Osteoblast (primary cell): Measurements from ENCODE around the gene MALRD1. TPM values are rescaled to one million over a fixed set of nuclear protein-coding genes. Genes with fewer than 3 reads are reported as not detected.

ENCODE experiments used
- DNase-seq: peaks from one replicate; pipeline ENCODE4 v3.0.0; 2011; ENCODE audit warnings: low spot score, mixed read lengths; ENCODE audit not compliant: insufficient read length; ENCODE audit errors: missing footprints
- H2AFZ ChIP-seq: 2 replicates; pipeline ENCODE4 v1.6.0; 2011; ENCODE audit warnings: mild to moderate bottlenecking, low read length
- H3K27ac ChIP-seq: 2 replicates; pipeline ENCODE4 v1.5.1; 2011; ENCODE audit warnings: mild to moderate bottlenecking, low read depth, low read length, moderate library complexity
- H3K27me3 ChIP-seq: 2 replicates; pipeline ENCODE4 v1.6.0; 2012; ENCODE audit warnings: mild to moderate bottlenecking, control low read depth, inconsistent platforms, low read length, moderate library complexity; ENCODE audit not compliant: insufficient read depth
- H3K36me3 ChIP-seq: 2 replicates; pipeline ENCODE4 v1.5.1; 2011; ENCODE audit warnings: mild to moderate bottlenecking, low read length, control low read depth, moderate library complexity; ENCODE audit not compliant: insufficient read depth
- H3K4me1 ChIP-seq: 2 replicates; pipeline ENCODE4 v1.5.1; 2011; ENCODE audit warnings: mild to moderate bottlenecking, low read length, control low read depth, moderate library complexity; ENCODE audit not compliant: insufficient read depth
- H3K4me2 ChIP-seq: 2 replicates; pipeline ENCODE4 v1.6.0; 2011; ENCODE audit warnings: mild to moderate bottlenecking, low read length; ENCODE audit not compliant: insufficient read depth
- H3K4me3 ChIP-seq: fragments of 200-600 bp; sonication (generic); 3 replicates; pipeline ENCODE4 v1.5.1; 2012; ENCODE audit warnings: mild to moderate bottlenecking, low read length, inconsistent platforms; ENCODE audit not compliant: insufficient read depth
- H3K79me2 ChIP-seq: 2 replicates; pipeline ENCODE4 v1.6.0; 2012; ENCODE audit warnings: mild to moderate bottlenecking, low read length, control low read depth, inconsistent platforms; ENCODE audit not compliant: insufficient read depth
- H3K9me3 ChIP-seq: 2 replicates; pipeline ENCODE4 v1.5.1; 2011; ENCODE audit warnings: low read depth, low read length, control low read depth
- H4K20me1 ChIP-seq: 2 replicates; pipeline ENCODE4 v1.6.0; 2012; ENCODE audit warnings: mild to moderate bottlenecking, low read length, control low read depth; ENCODE audit not compliant: insufficient read depth
- total RNA-seq: library from RNA; depleted of rRNA; stranded (reverse); fragments of >200 nt; gene quantifications from 2 replicates; pipeline ENCODE4 v1.2.3, GENCODE V29; 2012
- TF ChIP-seq, protein P1 (sequence below): IDR thresholded peaks from 2 replicates; pipeline ENCODE4 v1.5.1; 2011; ENCODE audit warnings: mild to moderate bottlenecking, low read depth, low read length, moderate library complexity; ENCODE audit errors: extremely low read depth

The MALRD1 gene
- total RNA-seq, 1 donor, result 2.9 TPM

DNA sequence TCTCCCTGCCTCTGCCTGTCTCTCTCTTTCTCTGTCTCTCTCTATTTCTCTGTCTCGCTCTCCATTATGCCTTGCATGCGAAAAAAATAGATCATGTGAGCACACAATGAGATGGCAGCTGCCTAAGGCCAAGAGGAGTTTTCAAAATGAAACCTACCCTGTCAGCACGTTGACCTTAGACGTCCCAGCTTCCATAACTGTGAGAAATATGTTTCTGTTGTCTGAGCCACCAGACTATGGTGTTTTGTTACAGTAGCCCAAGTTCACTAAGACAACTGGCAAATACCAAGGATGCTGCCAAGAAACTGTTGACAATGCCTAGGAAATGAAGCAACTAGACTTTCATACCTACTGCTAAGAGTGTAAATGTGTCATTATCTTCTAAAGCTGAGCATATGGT is 697.1 kb downstream of the MALRD1 start:
- H4K20me1 ChIP-seq, result no peaks in the 10 kb centered on the region
- no peaks in the 10 kb centered on the region for H3K36me3 ChIP-seq
- no peak overlapping the region for H3K4me2 ChIP-seq
- H3K27me3 ChIP-seq, result no peaks in the 10 kb centered on the region
- no peak overlapping the region for H3K27ac ChIP-seq
- DNase-seq, result no peak
- H3K9me3 ChIP-seq, result no peaks in the 10 kb centered on the region
- peaks cover 5% of the 10 kb centered on the region for H3K4me1 ChIP-seq
- H3K4me3 ChIP-seq, result no peak overlapping the region
- no peak overlapping the region for H2AFZ ChIP-seq
- TF ChIP-seq, protein P1, sequence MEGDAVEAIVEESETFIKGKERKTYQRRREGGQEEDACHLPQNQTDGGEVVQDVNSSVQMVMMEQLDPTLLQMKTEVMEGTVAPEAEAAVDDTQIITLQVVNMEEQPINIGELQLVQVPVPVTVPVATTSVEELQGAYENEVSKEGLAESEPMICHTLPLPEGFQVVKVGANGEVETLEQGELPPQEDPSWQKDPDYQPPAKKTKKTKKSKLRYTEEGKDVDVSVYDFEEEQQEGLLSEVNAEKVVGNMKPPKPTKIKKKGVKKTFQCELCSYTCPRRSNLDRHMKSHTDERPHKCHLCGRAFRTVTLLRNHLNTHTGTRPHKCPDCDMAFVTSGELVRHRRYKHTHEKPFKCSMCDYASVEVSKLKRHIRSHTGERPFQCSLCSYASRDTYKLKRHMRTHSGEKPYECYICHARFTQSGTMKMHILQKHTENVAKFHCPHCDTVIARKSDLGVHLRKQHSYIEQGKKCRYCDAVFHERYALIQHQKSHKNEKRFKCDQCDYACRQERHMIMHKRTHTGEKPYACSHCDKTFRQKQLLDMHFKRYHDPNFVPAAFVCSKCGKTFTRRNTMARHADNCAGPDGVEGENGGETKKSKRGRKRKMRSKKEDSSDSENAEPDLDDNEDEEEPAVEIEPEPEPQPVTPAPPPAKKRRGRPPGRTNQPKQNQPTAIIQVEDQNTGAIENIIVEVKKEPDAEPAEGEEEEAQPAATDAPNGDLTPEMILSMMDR, result no peak
- H3K79me2 ChIP-seq, result no peaks in the 10 kb centered on the region

DNA sequence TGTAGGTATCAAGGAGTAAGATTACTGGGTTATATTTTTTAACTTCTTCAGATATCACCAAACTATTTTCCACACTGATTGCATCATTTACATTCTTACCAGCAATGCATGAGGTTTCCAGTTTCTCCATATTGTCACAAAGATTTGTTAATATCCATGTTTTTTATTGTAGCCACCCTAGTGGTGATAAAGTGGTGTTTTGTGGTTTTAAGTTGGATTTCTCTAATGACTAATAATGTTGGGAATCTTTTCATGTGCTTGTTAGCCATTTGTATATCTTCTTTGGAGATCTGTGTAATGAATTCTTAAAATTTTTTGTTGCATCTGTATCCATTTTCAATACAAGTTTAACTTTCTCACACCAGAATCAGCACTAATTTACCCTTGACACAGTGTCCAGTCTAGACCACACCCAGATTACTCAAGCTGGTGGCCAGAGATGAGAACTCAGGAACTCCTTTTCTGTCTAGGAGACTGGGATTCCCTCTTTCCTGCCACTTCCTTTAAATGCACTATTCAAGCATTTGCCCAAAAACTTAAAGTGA is 700.7 kb downstream of the MALRD1 start:
- TF ChIP-seq, protein P1, result no peak
- no peaks in the 10 kb centered on the region for H3K9me3 ChIP-seq
- DNase-seq, result peak; percentile 66
- H3K27ac ChIP-seq, result peak overlapping the region; percentile 47
- no peaks in the 10 kb centered on the region for H3K79me2 ChIP-seq
- H3K36me3 ChIP-seq, result no peaks in the 10 kb centered on the region
- no peak overlapping the region for H3K4me2 ChIP-seq
- H4K20me1 ChIP-seq, result no peaks in the 10 kb centered on the region
- H3K4me3 ChIP-seq, result no peak overlapping the region
- H2AFZ ChIP-seq, result no peak overlapping the region
- no peaks in the 10 kb centered on the region for H3K27me3 ChIP-seq
- H3K4me1 ChIP-seq, result peaks cover 5% of the 10 kb centered on the region

DNA sequence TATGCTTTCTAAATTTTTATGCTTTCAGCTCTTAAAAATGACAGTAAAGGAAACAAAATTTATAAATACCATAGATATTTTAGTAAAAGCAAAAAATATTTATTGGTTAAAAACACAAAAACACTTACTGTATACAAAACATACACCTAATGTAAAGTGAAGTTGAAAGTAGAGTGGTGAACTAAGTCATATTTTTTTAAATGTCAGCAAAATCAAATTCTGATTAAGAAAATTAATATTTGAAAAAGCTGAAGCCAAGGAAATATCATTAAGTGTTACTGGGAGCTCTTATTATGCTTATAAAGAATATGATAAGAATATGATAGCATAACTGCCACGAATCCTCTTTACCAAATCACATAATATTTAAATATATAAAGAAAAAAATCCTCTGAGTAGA is 702.4 kb downstream of the MALRD1 start:
- Histone ChIP-seq H2AFZ (no peak overlapping the region), H3K27ac (no peak overlapping the region), H3K27me3 (no peaks in the 10 kb centered on the region), H3K4me1 (peaks cover 5% of the 10 kb centered on the region), H3K79me2 (no peaks in the 10 kb centered on the region), H3K36me3 (no peaks in the 10 kb centered on the region), H3K4me3 (no peak overlapping the region), H3K4me2 (no peak overlapping the region), H4K20me1 (no peaks in the 10 kb centered on the region), H3K9me3 (no peaks in the 10 kb centered on the region)
- DNase-seq, result no peak
- TF ChIP-seq, protein P1, result no peak

DNA sequence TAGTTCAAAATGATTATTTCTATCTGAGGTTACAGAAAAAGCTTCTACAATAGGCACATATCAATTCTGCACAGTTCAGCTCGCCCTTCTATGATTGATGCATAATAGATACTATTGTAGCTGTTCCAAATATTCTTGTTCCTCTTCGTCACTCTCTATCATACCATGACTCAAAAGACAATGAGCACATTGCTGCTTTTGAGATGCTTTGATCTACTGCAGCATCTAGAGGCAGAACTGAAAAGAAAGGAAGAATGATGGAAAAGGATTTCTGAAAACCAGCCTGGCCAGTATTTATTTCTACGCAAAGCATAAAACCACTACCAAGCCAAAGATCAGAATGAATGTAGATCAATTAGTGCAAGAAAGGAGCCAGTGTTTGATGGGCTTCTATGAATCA is 708.3 kb downstream of the MALRD1 start:
- Histone ChIP-seq H3K27me3 (no peaks in the 10 kb centered on the region), H2AFZ (no peak overlapping the region), H3K4me1 (no peaks in the 10 kb centered on the region), H3K36me3 (no peaks in the 10 kb centered on the region), H3K79me2 (no peaks in the 10 kb centered on the region), H3K4me3 (no peak overlapping the region), H3K4me2 (no peak overlapping the region), H4K20me1 (no peaks in the 10 kb centered on the region), H3K9me3 (no peaks in the 10 kb centered on the region), H3K27ac (no peak overlapping the region)
- DNase-seq, result no peak
- TF ChIP-seq, protein P1, result no peak
